WTC11 (cell line): ENCODE results near the gene UBTD1. TPM values are rescaled to one million over a fixed set of nuclear protein-coding genes. Genes with fewer than 3 reads are reported as not detected.

Experiments
- ATAC-seq: fragments of 200-7000 bp; cut with Tn5 transposase; 2 replicates; pipeline ENCODE4 v1.10.0; 2021; ENCODE audit warnings: mild to moderate bottlenecking, moderate library complexity
- CTCF ChIA-PET: fragments of 300-600 bp; sonication (Branson Sonifier 250); formaldehyde crosslinking; loops from one replicate; lab custom pipeline; 2021; ENCODE audit warnings: antibody characterized with exemption; lab: Charles Lee
- POLR2A ChIA-PET: fragments of 350-600 bp; sonication (Branson Sonifier 250); formaldehyde crosslinking; loops from one replicate; lab custom pipeline; 2021; ENCODE audit warnings: antibody characterized with exemption; lab: Charles Lee
- DNase-seq: peaks from one replicate; pipeline ENCODE4 v3.0.0; 2021; ENCODE audit warnings: low spot score
- H3K27ac Mint-ChIP-seq: 2 replicates; pipeline ENCODE4 v1.8.0; 2021; ENCODE audit warnings: mixed read lengths
- H3K27me3 Mint-ChIP-seq: 2 replicates; pipeline ENCODE4 v1.8.0; 2021; ENCODE audit warnings: low read depth, mild to moderate bottlenecking, moderate library complexity, mixed read lengths
- H3K36me3 Mint-ChIP-seq: 2 replicates; pipeline ENCODE4 v1.8.0; 2021; ENCODE audit warnings: mixed read lengths
- H3K4me1 Mint-ChIP-seq: 2 replicates; pipeline ENCODE4 v1.8.0; 2022; ENCODE audit warnings: mixed read lengths
- H3K4me3 Mint-ChIP-seq: 2 replicates; pipeline ENCODE4 v1.8.0; 2021; ENCODE audit warnings: mild to moderate bottlenecking, moderate library complexity, mixed read lengths
- H3K9me3 Mint-ChIP-seq: 2 replicates; pipeline ENCODE4 v1.8.0; 2021; ENCODE audit warnings: mixed read lengths
- ARID4B ChIP-seq: sonication (generic); formaldehyde crosslinking; IDR thresholded peaks from 2 replicates; pipeline ENCODE4 v1.8.0; 2023; ENCODE audit warnings: missing genetic modification reagents, mild to moderate bottlenecking, borderline replicate concordance
- ATF6 ChIP-seq: sonication (generic); formaldehyde crosslinking; IDR thresholded peaks from 2 replicates; pipeline ENCODE4 v1.8.1; 2023; ENCODE audit warnings: mild to moderate bottlenecking, missing genetic modification reagents
- ELF4 ChIP-seq: sonication (generic); formaldehyde crosslinking; IDR thresholded peaks from 2 replicates; pipeline ENCODE4 v1.8.1; 2022; ENCODE audit warnings: low read depth, mild to moderate bottlenecking, moderate library complexity, missing genetic modification reagents
- FOXJ3 ChIP-seq: sonication (generic); formaldehyde crosslinking; IDR thresholded peaks from 2 replicates; pipeline ENCODE4 v1.9.0; 2021; ENCODE audit warnings: missing genetic modification reagents, mild to moderate bottlenecking, borderline replicate concordance
- GABPB1 ChIP-seq: sonication (generic); formaldehyde crosslinking; IDR thresholded peaks from 2 replicates; pipeline ENCODE4 v1.8.1; 2023; ENCODE audit warnings: mild to moderate bottlenecking, missing genetic modification reagents
- MXD4 ChIP-seq: fragments of 250-450 bp; sonication (Bioruptor Pico); IDR thresholded peaks from 2 replicates; pipeline ENCODE4 v1.8.0; 2021; ENCODE audit warnings: mild to moderate bottlenecking, moderate library complexity, borderline replicate concordance
- NR3C1 ChIP-seq: sonication (generic); formaldehyde crosslinking; conservative IDR thresholded peaks from 2 replicates; pipeline ENCODE4 v1.8.1; 2023; ENCODE audit warnings: low read depth, mild to moderate bottlenecking, missing genetic modification reagents
- SOX15 ChIP-seq: fragments of 250-450 bp; sonication (Bioruptor Pico); IDR thresholded peaks from 2 replicates; pipeline ENCODE4 v1.9.0; 2021; ENCODE audit warnings: mild to moderate bottlenecking
- USF2 ChIP-seq: sonication (generic); formaldehyde crosslinking; IDR thresholded peaks from 2 replicates; pipeline ENCODE4 v1.8.1; 2023; ENCODE audit warnings: mild to moderate bottlenecking, missing genetic modification reagents, moderate library complexity
- ZBTB21 ChIP-seq: sonication (generic); formaldehyde crosslinking; IDR thresholded peaks from 2 replicates; pipeline ENCODE4 v1.8.1; 2023; ENCODE audit warnings: mild to moderate bottlenecking, missing genetic modification reagents, borderline replicate concordance
- ZNF121 ChIP-seq: sonication (generic); formaldehyde crosslinking; IDR thresholded peaks from 2 replicates; pipeline ENCODE4 v1.8.0; 2023; ENCODE audit warnings: missing genetic modification reagents
- ZNF317 ChIP-seq: sonication (generic); formaldehyde crosslinking; IDR thresholded peaks from 2 replicates; pipeline ENCODE4 v1.8.1; 2023; ENCODE audit warnings: low read depth, mild to moderate bottlenecking, moderate library complexity, missing genetic modification reagents, borderline replicate concordance
- ZNF423 ChIP-seq: fragments of 250-450 bp; sonication (Bioruptor Pico); IDR thresholded peaks from 2 replicates; pipeline ENCODE4 v2.1.2; 2022; ENCODE audit warnings: mild to moderate bottlenecking, moderate library complexity
- ZNF425 ChIP-seq: fragments of 250-450 bp; sonication (Bioruptor Pico); conservative IDR thresholded peaks from 2 replicates; pipeline ENCODE4 v1.9.0; 2021; ENCODE audit warnings: mild to moderate bottlenecking
- ZNF671 ChIP-seq: fragments of 250-450 bp; sonication (Bioruptor Pico); IDR thresholded peaks from 2 replicates; pipeline ENCODE4 v1.8.0; 2021; ENCODE audit warnings: mild to moderate bottlenecking
- ZSCAN18 ChIP-seq: fragments of 250-450 bp; sonication (Bioruptor Pico); IDR thresholded peaks from 2 replicates; pipeline ENCODE4 v2.1.2; 2022; ENCODE audit warnings: mild to moderate bottlenecking, moderate library complexity
- total RNA-seq: library from RNA; stranded (reverse); gene quantifications from 3 replicates; pipeline ENCODE4 v1.2.3, GENCODE V29; 2021

The UBTD1 gene
- total RNA-seq, 1 experiment from 2014 or later, result 35.7 TPM

GRCh38 chr10:97566336-97566996 is 67.7 kb downstream of the UBTD1 start:
- peaks cover 15% of the 10 kb centered on the region for H3K9me3 Mint-ChIP-seq
- DNase-seq, result no peak
- H3K4me1 Mint-ChIP-seq, result peaks cover 4% of the 10 kb centered on the region; the same call in 1 of the 2 replicates
- H3K27me3 Mint-ChIP-seq, result no peaks in the 10 kb centered on the region
- CTCF ChIA-PET, result no interaction called here
- POLR2A ChIA-PET, result no interaction called here
- H3K27ac Mint-ChIP-seq, result peak overlapping the region; percentile 40; the same call in 1 of the 2 replicates
- H3K4me3 Mint-ChIP-seq, result no peak overlapping the region
- TF ChIP-seq ZNF317 (CRISPR knock-in tag), result no peak
- TF ChIP-seq FOXJ3 (CRISPR knock-in tag), result no peak
- no peak for TF ChIP-seq NR3C1 (CRISPR knock-in tag)
- TF ChIP-seq GABPB1 (CRISPR knock-in tag), result no peak
- no peak for TF ChIP-seq ARID4B
- no peak for TF ChIP-seq MXD4 (CRISPR knock-in tag)
- no peak for TF ChIP-seq ZNF121 (CRISPR knock-in tag)
- TF ChIP-seq ZNF425 (CRISPR knock-in tag), result no peak
- TF ChIP-seq ZNF671 (CRISPR knock-in tag), result no peak
- TF ChIP-seq USF2, result no peak
- TF ChIP-seq ZSCAN18 (CRISPR knock-in tag), result no peak
- TF ChIP-seq ELF4 (CRISPR knock-in tag), result no peak
- no peak for TF ChIP-seq ZNF423 (CRISPR knock-in tag)
- no peak for TF ChIP-seq SOX15
- no peak for TF ChIP-seq ATF6 (CRISPR knock-in tag)
- no peak for TF ChIP-seq ZBTB21 (CRISPR knock-in tag)
- TF ChIP-seq, all 79 proteins: peak for 0
- H3K36me3 Mint-ChIP-seq, result peaks cover 15% of the 10 kb centered on the region
- no peak for ATAC-seq
